Spleen (tissue), 7 donors: ENCODE data around the gene TSPYL1.

Source experiments
- POLR2A ChIP-seq, 3 donors: fragments of 450-650 bp; IDR thresholded peaks; one replicate each; pipeline ENCODE4 v1.5.1; 2017; ENCODE audit warnings: antibody characterized with exemption in 3 of 3, mild to moderate bottlenecking in 1 of 3
- TF ChIP-seq, protein P1 (sequence below), 11 experiments: fragments of 200-600 bp in 7 of 11; fragments of 450-650 bp in 4 of 11; sonication (generic) in 4 of 11; IDR thresholded peaks in 8 of 11; conservative IDR thresholded peaks in 3 of 11; 1 replicate in 7 of 11; 2 replicates in 4 of 11; pipeline versions ENCODE4 v1.4.0 to v1.8.0; 2016 to 2021; ENCODE audit warnings: antibody characterized with exemption in 11 of 11, inconsistent platforms in 4 of 11, mild to moderate bottlenecking in 1 of 11
- donor health status: DM: no; HTN: no; CAD: no; lungs with moderate emphysema.
- donor health status: DM: no; HTN: no; CAD: no.
- donor health status: DM: no; HTN: no; CAD: no.

DNA sequence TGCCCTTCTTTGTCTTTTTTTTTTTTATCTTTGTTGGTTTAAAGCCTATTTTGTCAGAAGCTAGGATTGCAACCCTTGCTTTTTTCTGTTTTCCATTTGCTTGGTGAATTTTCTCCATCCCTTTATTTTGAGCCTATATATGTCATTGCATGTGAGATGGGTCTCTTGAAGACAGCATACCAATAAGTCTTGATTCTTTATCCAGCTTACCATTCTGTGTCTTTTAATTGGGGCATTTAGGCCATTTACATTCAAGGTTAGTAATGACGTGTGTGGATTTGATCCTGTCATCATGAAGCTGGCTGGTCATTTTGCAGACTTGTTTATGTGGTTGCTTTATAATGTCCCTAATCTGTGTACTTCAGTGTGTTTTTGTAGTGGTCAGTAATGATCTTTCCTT, 16.4 kb downstream of the TSPYL1 start:
- TF ChIP-seq, protein P1, sequence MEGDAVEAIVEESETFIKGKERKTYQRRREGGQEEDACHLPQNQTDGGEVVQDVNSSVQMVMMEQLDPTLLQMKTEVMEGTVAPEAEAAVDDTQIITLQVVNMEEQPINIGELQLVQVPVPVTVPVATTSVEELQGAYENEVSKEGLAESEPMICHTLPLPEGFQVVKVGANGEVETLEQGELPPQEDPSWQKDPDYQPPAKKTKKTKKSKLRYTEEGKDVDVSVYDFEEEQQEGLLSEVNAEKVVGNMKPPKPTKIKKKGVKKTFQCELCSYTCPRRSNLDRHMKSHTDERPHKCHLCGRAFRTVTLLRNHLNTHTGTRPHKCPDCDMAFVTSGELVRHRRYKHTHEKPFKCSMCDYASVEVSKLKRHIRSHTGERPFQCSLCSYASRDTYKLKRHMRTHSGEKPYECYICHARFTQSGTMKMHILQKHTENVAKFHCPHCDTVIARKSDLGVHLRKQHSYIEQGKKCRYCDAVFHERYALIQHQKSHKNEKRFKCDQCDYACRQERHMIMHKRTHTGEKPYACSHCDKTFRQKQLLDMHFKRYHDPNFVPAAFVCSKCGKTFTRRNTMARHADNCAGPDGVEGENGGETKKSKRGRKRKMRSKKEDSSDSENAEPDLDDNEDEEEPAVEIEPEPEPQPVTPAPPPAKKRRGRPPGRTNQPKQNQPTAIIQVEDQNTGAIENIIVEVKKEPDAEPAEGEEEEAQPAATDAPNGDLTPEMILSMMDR (IDR thresholded peaks at IDR 0.05 in 8 of 11, conservative IDR thresholded peaks at IDR 0.05 in 3 of 11): no peak
- TF ChIP-seq POLR2A (IDR thresholded peaks at IDR 0.05): no peak
